Panc1 (cell line): Measurements from ENCODE around the gene POLR3E. TPM values are rescaled to one million over a fixed set of nuclear protein-coding genes. Genes with fewer than 3 reads are reported as not detected.

Experiments used
- ATAC-seq: fragments of 200-7000 bp; cut with Tn5 transposase; 2 replicates; pipeline ENCODE4 v1.9.1; 2020; ENCODE audit warnings: mild to moderate bottlenecking, moderate library complexity
- BruUV-seq: library from RNA; stranded (reverse); fragments of 400-500 nt; replicated peaks from 2 replicates; lab custom pipeline; 2021; lab: Mats Ljungman, UMichigan
- CTCF ChIA-PET: fragments of 300-600 bp; sonication (Branson Sonifier 250); formaldehyde crosslinking; loops from one replicate; lab custom pipeline; 2022; ENCODE audit warnings: antibody characterized with exemption; lab: Charles Lee
- POLR2A ChIA-PET: fragments of 300-600 bp; sonication (Branson Sonifier 250); formaldehyde crosslinking; loops from one replicate; lab custom pipeline; 2022; ENCODE audit warnings: antibody characterized with exemption; lab: Charles Lee
- DNase-seq: peaks from one replicate; pipeline ENCODE4 v3.0.0-alpha.2; 2010; ENCODE audit warnings: low read depth, low spot score
- H3K27ac ChIP-seq: 2 replicates; pipeline ENCODE4 v1.5.1; 2011; ENCODE audit warnings: mild to moderate bottlenecking, low read length, inconsistent platforms
- H3K27me3 ChIP-seq: fragments of 200-500 bp; sonication (Bioruptor generic); 2 replicates; pipeline ENCODE4 v1.6.0; 2014; ENCODE audit warnings: low read length, inconsistent platforms; ENCODE audit not compliant: control insufficient read depth, insufficient read depth
- H3K36me3 ChIP-seq: fragments of 200-500 bp; sonication (Bioruptor generic); 2 replicates; pipeline ENCODE4 v1.5.1; 2014; ENCODE audit warnings: inconsistent platforms, mild to moderate bottlenecking, low read length, moderate library complexity; ENCODE audit not compliant: control insufficient read depth, insufficient read depth
- H3K4me1 ChIP-seq: 2 replicates; pipeline ENCODE4 v1.5.1; 2011; ENCODE audit warnings: inconsistent platforms, mild to moderate bottlenecking, low read length, moderate library complexity; ENCODE audit not compliant: control insufficient read depth, insufficient read depth
- H3K4me3 ChIP-seq, 2 experiments: 2 replicates each; pipeline ENCODE4 v1.5.1; 2011 to 2012; ENCODE audit warnings: low read depth in 2 of 2, low read length in 2 of 2, mild to moderate bottlenecking in 2 of 2, inconsistent platforms in 1 of 2, moderate library complexity in 1 of 2
- H3K9me3 ChIP-seq: fragments of 200-500 bp; sonication (Bioruptor generic); 2 replicates; pipeline ENCODE4 v1.5.1; 2014; ENCODE audit warnings: low read depth, mild to moderate bottlenecking, inconsistent platforms, low read length, moderate library complexity; ENCODE audit not compliant: control insufficient read depth, insufficient read depth
- POLR2AphosphoS5 ChIP-seq: IDR thresholded peaks from 2 replicates; pipeline ENCODE4 v1.6.1; 2012; ENCODE audit warnings: mild to moderate bottlenecking, low read depth, low read length, moderate library complexity
- REST ChIP-seq, 2 experiments: IDR thresholded peaks; 2 replicates each; pipeline ENCODE4 v1.6.1; 2011 to 2012; ENCODE audit warnings: low read depth in 2 of 2, control low read depth in 1 of 2, low read length in 1 of 2, mild to moderate bottlenecking in 1 of 2, moderate library complexity in 1 of 2; ENCODE audit not compliant: insufficient read depth in 1 of 2
- SIN3A ChIP-seq: IDR thresholded peaks from 2 replicates; pipeline ENCODE4 v1.6.1; 2012; ENCODE audit warnings: low read depth, mild to moderate bottlenecking, low read length, moderate library complexity, borderline replicate concordance; ENCODE audit not compliant: insufficient read depth
- TCF7L2 ChIP-seq: IDR thresholded peaks from 2 replicates; pipeline ENCODE4 v1.6.1; 2011; ENCODE audit warnings: mild to moderate bottlenecking, low read depth, low read length, inconsistent platforms
- in situ Hi-C: cut with HindIII; loops from 2 replicates; pipeline ENCODE4 v1.10.0; 2016; ENCODE audit warnings: low sequenced_read_pairs, low pct_unique_long_range_greater_than_20kb
- intact Hi-C: fragments of 100-400 bp; cut with micrococcal nuclease; formaldehyde crosslinking; loops from one replicate; pipeline ENCODE4 v1.10.0; 2022; ENCODE audit not compliant: unreplicated experiment
- total RNA-seq: library from RNA; stranded (reverse); gene quantifications from one replicate; pipeline ENCODE4 v1.2.1, GENCODE V29; 2021; ENCODE audit not compliant: unreplicated experiment
- TF ChIP-seq, protein P1 (sequence below): fragments of 450-650 bp; IDR thresholded peaks from 2 replicates; pipeline ENCODE4 v1.5.1; 2017; ENCODE audit warnings: mild to moderate bottlenecking

Gene POLR3E
- total RNA-seq, 1 experiment from 2014 or later: 45.2 TPM

GRCh38 chr16:22313876-22314470 lies 16.8 kb downstream of the POLR3E start:
- intact Hi-C loops (no loop called here), in situ Hi-C loops (no loop called here)
- BruUV-seq: no TSS peak
- no peaks in the 10 kb centered on the region for H3K27me3 ChIP-seq
- H3K4me3 ChIP-seq: no peak overlapping the region
- TF ChIP-seq, protein P1, sequence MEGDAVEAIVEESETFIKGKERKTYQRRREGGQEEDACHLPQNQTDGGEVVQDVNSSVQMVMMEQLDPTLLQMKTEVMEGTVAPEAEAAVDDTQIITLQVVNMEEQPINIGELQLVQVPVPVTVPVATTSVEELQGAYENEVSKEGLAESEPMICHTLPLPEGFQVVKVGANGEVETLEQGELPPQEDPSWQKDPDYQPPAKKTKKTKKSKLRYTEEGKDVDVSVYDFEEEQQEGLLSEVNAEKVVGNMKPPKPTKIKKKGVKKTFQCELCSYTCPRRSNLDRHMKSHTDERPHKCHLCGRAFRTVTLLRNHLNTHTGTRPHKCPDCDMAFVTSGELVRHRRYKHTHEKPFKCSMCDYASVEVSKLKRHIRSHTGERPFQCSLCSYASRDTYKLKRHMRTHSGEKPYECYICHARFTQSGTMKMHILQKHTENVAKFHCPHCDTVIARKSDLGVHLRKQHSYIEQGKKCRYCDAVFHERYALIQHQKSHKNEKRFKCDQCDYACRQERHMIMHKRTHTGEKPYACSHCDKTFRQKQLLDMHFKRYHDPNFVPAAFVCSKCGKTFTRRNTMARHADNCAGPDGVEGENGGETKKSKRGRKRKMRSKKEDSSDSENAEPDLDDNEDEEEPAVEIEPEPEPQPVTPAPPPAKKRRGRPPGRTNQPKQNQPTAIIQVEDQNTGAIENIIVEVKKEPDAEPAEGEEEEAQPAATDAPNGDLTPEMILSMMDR: no peak
- TF ChIP-seq SIN3A (no peak), POLR2AphosphoS5 (no peak), TCF7L2 (no peak), REST (IDR thresholded peaks at IDR 0.05; ENCODE audit: insufficient read depth in 1 of 2, low read depth in 2 of 2, low read length in 1 of 2) (no peak)
- no peak for DNase-seq
- POLR2A ChIA-PET: no interaction called here
- no peaks in the 10 kb centered on the region; the same call in 1 of the 2 replicates for H3K36me3 ChIP-seq
- CTCF ChIA-PET: no interaction called here
- no peaks in the 10 kb centered on the region for H3K4me1 ChIP-seq
- H3K9me3 ChIP-seq: no peaks in the 10 kb centered on the region
- no peak overlapping the region for H3K27ac ChIP-seq
- ATAC-seq: no peak

GRCh38 chr16:22314661-22315626 lies 17.7 kb downstream of the POLR3E start:
- DNase-seq (no peak), ATAC-seq (no peak; the same call in 1 of the 2 replicates)
- TF ChIP-seq TCF7L2 (no peak), REST (IDR thresholded peaks at IDR 0.05; ENCODE audit: insufficient read depth in 1 of 2, low read depth in 2 of 2, low read length in 1 of 2) (no peak), SIN3A (no peak), POLR2AphosphoS5 (no peak)
- TF ChIP-seq, protein P1: no peak
- BruUV-seq: no TSS peak
- CTCF ChIA-PET: no interaction called here
- Histone ChIP-seq H3K4me3 (no peak overlapping the region), H3K9me3 (no peaks in the 10 kb centered on the region), H3K27me3 (no peaks in the 10 kb centered on the region), H3K36me3 (no peaks in the 10 kb centered on the region; the same call in 1 of the 2 replicates), H3K4me1 (no peaks in the 10 kb centered on the region), H3K27ac (no peak overlapping the region)
- in situ Hi-C loops (no loop called here), intact Hi-C loops (no loop called here)
- POLR2A ChIA-PET: no interaction called here
